ENCODE data around the gene OR13J1.

DNA sequence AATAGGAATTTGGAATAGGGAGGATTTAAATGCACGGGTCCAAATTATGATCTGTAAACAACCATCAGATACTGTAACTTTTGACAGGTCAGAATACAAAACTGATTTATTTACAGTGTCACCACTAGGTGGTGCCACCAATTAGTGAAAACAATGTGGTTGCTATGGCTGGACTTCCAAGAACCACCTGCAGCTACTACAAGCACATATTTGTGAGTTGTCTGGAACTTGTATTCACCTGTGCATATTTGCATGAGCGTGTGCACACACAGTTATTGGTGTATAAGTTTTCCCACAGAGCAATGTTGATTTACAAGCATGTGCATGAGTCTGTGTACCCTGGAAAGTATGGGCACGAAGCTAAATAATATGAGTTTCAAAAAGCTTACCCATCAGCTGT, 32.8 kb upstream of the OR13J1 start:
- TF ChIP-seq CTCF (IDR thresholded peaks at IDR 0.05) (peak; percentile 51 to 76), EP300 (IDR thresholded peaks at IDR 0.05) (no peak), POLR2AphosphoS5 (IDR thresholded peaks at IDR 0.05) (no peak), POLR2A (IDR thresholded peaks at IDR 0.05) (no peak)

Measured in suprapubic skin (tissue), 4 donors.